PFSK-1 (cell line): ENCODE measurements around the gene SMIM7.
A peak's percentile ranks its signal among the peaks of the same experiment; 100 is the strongest.

Experiments
- FOXP2 ChIP-seq: optimal IDR thresholded peaks from 2 replicates; pipeline ENCODE3; 2011; ENCODE audit warnings: borderline replicate concordance, control low read depth, inconsistent platforms; ENCODE audit not compliant: insufficient read depth; ENCODE audit errors: extremely low read length, extremely low read depth
- POLR2AphosphoS5 ChIP-seq: IDR thresholded peaks from 2 replicates; pipeline ENCODE4 v1.6.1; 2012; ENCODE audit warnings: low read depth, mild to moderate bottlenecking, control low read depth, low read length, moderate library complexity
- SIN3A ChIP-seq: IDR thresholded peaks from 2 replicates; pipeline ENCODE4 v1.6.1; 2012; ENCODE audit warnings: mild to moderate bottlenecking, low read length, moderate library complexity, borderline replicate concordance; ENCODE audit not compliant: insufficient read depth
- TAF1 ChIP-seq: IDR thresholded peaks from 2 replicates; pipeline ENCODE4 v1.6.1; 2012; ENCODE audit warnings: low read length, control low read depth, borderline replicate concordance; ENCODE audit not compliant: insufficient read depth
- TF ChIP-seq, protein P1 (sequence below), 2 experiments: IDR thresholded peaks; 2 replicates each; pipeline versions ENCODE4 v1.6.1 to v1.8.0; 2011 to 2012; ENCODE audit warnings: low read depth in 2 of 2, low read length in 2 of 2, control low read depth in 1 of 2, inconsistent platforms in 1 of 2, mild to moderate bottlenecking in 1 of 2, moderate library complexity in 1 of 2; ENCODE audit not compliant: insufficient read depth in 1 of 2

The SMIM7 gene

GRCh38 chr19:16626796-16627192 is 33.1 kb downstream of the SMIM7 start:
- TF ChIP-seq SIN3A (0 out of 2 replicates have a peak, but pooled peaks have one; percentile 20), POLR2AphosphoS5 (no peak), TAF1 (no peak)

DNA sequence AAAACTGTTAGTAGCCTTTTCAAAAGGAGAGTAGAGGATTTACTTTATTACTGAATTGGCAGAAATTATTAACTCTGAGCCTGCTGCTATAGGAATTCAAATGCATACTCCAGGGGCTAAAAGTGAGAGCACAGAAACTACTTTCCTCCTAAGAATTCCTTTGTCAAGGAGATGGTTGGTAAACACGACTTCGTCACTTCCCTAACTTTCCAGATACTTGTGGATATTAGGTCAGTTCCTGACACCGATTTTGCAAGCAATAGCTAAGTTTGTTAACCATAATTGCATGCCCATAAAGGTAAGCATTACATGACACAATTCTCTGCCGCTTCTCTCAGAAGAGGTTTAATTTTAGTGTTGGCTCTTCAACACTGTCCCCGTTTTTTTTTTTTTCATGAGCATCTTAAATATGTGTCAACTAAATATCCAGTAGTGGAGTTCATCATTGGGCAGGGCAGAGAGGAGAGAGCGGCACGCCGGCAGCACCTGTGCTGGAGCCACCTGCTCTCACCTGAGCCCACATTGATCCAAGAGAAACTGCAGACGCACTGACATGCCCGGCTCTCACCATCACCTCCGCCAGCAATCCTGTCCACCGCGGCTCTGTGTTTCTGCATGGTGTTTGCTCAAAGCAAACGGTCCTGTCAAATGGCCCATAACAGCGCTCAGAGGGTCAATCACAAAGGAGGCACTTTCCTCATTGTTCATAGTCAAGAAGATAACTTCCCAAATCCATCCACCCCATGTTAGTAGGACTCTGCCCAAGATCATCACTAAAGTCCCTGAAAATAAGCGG is 34.6 kb downstream of the SMIM7 start:
- TF ChIP-seq POLR2AphosphoS5, result no peak

DNA sequence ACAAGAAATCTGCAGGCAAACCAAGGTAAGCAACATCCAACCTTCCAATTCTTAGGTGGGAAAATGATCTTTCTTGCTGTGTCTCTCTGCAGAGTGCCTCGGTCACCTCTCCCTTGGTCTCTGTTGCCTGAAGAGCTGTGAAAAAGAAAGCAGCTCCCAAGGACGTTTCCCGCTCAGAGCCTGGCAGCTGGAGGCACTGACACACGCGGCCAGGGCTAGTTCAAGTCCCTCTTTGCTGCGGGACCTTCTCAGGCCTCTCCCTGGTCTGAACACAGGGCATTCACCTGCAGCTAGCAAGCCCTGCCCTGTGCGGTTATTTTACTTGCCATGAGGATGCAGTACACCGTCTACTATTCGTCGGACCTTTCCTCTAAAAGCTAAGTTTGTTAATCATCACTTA is 35.7 kb downstream of the SMIM7 start:
- no peak for TF ChIP-seq TAF1
- no peak for TF ChIP-seq POLR2AphosphoS5
- no peak for TF ChIP-seq FOXP2
- TF ChIP-seq SIN3A, result no peak
- TF ChIP-seq, protein P1, sequence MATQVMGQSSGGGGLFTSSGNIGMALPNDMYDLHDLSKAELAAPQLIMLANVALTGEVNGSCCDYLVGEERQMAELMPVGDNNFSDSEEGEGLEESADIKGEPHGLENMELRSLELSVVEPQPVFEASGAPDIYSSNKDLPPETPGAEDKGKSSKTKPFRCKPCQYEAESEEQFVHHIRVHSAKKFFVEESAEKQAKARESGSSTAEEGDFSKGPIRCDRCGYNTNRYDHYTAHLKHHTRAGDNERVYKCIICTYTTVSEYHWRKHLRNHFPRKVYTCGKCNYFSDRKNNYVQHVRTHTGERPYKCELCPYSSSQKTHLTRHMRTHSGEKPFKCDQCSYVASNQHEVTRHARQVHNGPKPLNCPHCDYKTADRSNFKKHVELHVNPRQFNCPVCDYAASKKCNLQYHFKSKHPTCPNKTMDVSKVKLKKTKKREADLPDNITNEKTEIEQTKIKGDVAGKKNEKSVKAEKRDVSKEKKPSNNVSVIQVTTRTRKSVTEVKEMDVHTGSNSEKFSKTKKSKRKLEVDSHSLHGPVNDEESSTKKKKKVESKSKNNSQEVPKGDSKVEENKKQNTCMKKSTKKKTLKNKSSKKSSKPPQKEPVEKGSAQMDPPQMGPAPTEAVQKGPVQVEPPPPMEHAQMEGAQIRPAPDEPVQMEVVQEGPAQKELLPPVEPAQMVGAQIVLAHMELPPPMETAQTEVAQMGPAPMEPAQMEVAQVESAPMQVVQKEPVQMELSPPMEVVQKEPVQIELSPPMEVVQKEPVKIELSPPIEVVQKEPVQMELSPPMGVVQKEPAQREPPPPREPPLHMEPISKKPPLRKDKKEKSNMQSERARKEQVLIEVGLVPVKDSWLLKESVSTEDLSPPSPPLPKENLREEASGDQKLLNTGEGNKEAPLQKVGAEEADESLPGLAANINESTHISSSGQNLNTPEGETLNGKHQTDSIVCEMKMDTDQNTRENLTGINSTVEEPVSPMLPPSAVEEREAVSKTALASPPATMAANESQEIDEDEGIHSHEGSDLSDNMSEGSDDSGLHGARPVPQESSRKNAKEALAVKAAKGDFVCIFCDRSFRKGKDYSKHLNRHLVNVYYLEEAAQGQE (IDR thresholded peaks at IDR 0.05; ENCODE audit: insufficient read depth in 1 of 2, low read depth in 2 of 2, low read length in 2 of 2), result no peak

- TF ChIP-seq FOXP2, result no peak
- no peak for TF ChIP-seq SIN3A
- TF ChIP-seq POLR2AphosphoS5, result no peak
- TF ChIP-seq TAF1, result no peak
- TF ChIP-seq, protein P1 (IDR thresholded peaks at IDR 0.05; ENCODE audit: insufficient read depth in 1 of 2, low read depth in 2 of 2, low read length in 2 of 2), result no peak
Observed at GRCh38 chr19:16623576-16623975, 36.4 kb downstream of the SMIM7 start.

DNA sequence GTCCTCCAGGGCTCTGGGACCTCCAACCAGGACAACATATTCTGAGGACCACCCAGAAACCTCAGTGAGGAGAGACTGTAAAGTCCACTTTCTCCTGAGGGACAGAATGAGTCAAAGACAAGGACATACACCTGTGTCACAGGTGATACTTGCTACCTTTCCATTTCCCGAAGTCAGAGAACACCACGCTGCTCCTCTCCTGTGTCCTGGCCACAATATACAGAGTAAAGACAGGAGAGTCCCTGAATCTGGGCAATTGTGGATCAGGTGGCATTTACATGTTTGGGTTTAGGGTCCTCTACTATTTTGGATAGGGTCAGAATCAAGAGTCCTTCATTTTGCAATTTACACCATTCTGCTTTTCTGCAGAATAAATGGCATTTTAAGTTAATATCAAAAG is 36.9 kb downstream of the SMIM7 start:
- TF ChIP-seq, protein P1 (IDR thresholded peaks at IDR 0.05; ENCODE audit: insufficient read depth in 1 of 2, low read depth in 2 of 2, low read length in 2 of 2), result no peak
- no peak for TF ChIP-seq FOXP2
- TF ChIP-seq TAF1, result no peak

DNA sequence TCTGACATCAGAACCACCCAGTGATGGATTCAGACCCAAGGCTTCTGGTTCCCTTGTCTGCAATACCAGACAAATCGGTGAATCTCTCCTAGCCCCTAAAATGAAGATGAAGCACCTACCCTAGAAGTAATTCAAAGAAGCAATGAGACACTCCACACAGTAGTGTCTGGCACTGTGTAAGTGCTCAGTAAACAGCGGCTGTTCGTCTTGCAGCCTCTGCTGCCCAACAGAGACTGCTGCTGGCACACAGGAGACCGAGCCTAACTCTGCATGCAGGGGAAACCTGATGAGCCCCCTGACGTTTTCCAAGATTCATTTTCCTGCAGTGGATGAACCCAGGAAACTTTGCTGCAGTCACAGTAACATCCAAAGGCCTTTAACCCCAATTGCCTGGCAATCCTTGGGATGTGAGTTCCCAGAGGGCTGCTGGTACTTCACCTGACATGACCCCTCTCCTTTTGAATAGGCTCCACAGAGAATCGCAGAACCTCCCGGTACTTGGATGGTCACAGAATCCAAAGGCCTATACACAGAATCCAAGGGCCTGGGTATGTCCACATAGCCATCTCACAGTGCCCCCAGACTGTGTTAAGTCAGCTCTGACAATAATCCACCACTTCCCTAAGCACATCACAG is 38.7 kb downstream of the SMIM7 start:
- TF ChIP-seq FOXP2, result no peak
- no peak for TF ChIP-seq SIN3A
- no peak for TF ChIP-seq POLR2AphosphoS5
- no peak for TF ChIP-seq TAF1
- TF ChIP-seq, protein P1 (IDR thresholded peaks at IDR 0.05; ENCODE audit: insufficient read depth in 1 of 2, low read depth in 2 of 2, low read length in 2 of 2), result no peak
